H4 (cell line): ENCODE measurements around the gene MGLL. TPM values are rescaled to one million over a fixed set of nuclear protein-coding genes. Genes with fewer than 3 reads are reported as not detected.
"Not testable (repeated sequence)": the region's sequence is repeated elsewhere in the genome, so short reads cannot be mapped to it uniquely, and the experiment has no call there.

ENCODE experiments used
- DNase-seq: peaks from one replicate; pipeline ENCODE4 v3.0.0-alpha.2; 2015; ENCODE audit warnings: low spot score
- total RNA-seq: library from RNA; depleted of rRNA; stranded (reverse); fragments of >200 nt; shearing (Covaris generic); gene quantifications from 2 replicates; pipeline ENCODE4 v1.2.3, GENCODE V29; 2014; rRNA removed

MGLL gene
- total RNA-seq, 1 experiment from 2014 or later = 2.1 TPM

DNA sequence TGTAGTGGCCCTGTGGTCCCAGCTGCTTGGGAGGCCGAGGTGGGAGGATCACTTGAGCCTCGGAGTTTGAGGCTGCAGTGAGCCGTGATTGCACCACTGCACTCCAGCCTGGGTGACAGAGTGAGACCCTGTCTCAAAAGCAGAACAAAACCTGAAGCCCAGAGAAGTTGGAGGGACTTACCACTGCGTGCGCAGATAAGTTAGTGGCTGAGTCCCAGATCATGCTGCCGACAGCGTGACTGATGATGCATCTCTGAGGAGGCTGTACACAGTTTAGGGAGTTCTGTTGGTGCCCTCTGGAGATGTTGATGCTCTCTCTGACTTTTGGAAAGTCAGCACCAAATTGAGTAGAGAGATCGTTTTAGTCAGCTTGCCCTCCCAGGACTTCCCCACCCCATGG lies 165.4 kb downstream of the MGLL start:
- no peak for DNase-seq

DNA sequence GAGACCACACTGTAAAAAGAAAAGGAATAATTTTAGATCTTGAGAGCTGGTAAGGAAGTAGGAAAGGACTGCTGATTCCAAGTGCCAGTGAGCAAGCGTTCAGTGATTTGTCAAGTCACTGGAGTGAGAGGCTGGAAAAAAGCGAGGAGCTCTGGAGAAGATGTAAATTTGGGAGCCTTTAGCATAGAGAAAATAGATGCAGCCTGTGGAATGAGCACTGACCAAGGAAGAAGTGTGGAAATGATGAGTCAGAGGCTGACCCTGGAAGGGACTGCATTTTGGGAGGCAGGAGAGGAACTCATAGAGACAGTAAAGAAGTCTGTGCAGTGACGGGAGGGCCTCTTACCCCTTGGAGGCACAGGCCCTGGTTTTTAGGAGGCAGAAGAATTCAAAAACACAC lies 166.7 kb downstream of the MGLL start:
- DNase-seq = no peak

- not testable (repeated sequence) for DNase-seq
Measured at GRCh38 chr3:127654993-127655392, 167.3 kb downstream of the MGLL start.

- no peak for DNase-seq
Measured at GRCh38 chr3:127654374-127654773, 167.9 kb downstream of the MGLL start.

- DNase-seq = peak; percentile 53
Measured at GRCh38 chr3:127652246-127652995, 169.9 kb downstream of the MGLL start.

DNA sequence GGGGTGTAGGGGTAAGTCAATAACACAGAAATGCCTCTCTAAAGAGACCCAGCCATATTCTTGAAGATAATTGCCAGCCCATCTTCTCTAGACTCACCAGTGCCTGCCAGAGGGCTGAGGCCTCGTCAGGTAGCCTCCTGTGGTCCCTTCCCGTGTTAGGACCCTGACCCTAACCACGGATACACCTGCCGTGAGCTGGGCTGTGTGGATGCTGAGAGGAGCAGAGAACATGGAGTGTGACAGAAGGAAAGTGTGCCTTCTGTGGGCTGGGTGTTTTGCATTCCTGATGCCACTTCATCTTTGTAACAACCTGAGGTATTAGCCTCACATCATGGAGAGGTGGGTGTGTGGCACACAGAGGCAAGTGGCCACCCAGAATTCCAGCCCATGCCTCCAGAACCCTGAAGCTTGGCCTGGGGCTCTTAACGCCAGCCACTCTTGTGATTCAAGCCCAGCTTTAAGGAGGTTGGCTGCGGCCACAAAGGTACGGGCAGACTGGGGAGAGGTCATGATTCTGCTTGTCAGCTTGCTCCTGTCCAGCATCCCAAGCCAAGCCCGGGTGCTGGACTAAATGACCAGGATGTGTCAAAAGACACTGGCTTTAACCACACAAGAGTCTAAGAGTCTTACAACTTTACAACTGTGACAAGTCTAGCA lies 170.7 kb downstream of the MGLL start:
- DNase-seq = no peak

GRCh38 chr3:127650236-127650635 lies 172.1 kb downstream of the MGLL start:
- DNase-seq = no peak

- no peak for DNase-seq
Measured at GRCh38 chr3:127647845-127648204, 174.5 kb downstream of the MGLL start.

DNA sequence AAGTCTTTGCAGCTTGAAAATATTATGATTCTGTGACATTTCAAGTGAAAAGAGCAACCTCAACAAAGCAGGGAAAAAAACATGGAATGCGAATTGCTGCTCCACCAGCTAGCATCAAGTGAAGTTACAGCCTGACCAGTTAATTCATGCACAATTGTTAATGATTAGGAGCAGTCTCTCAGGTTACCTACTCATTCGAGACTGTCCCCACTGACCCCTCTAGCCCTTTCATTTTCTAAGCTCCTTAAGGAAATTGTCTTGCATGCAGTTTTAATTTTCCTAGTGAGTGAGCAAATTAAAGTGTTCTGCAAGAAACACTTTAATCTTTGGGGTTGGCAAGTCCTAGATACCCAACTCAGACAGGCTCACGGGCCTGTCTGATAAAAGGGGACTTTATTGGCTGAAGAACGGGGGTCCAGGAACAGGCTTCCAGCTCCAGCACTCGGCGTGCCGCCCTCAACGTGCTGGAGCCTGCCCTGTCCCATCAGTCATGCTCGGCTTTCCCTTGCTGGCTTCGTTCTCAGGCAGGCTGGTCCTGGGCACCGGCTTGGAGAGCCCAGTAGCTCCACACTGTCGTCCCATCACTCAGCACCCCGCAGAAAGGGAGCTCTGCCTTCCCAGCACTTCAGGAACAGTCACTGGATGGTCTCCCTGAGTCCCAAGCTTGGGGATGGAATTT lies 175.0 kb downstream of the MGLL start:
- no peak for DNase-seq

- no peak for DNase-seq
Measured at GRCh38 chr3:127646501-127647046, 175.7 kb downstream of the MGLL start.

GRCh38 chr3:127645371-127646015 lies 176.8 kb downstream of the MGLL start:
- no peak for DNase-seq

- DNase-seq = no peak
Measured at GRCh38 chr3:127644641-127645370, 177.5 kb downstream of the MGLL start.

DNA sequence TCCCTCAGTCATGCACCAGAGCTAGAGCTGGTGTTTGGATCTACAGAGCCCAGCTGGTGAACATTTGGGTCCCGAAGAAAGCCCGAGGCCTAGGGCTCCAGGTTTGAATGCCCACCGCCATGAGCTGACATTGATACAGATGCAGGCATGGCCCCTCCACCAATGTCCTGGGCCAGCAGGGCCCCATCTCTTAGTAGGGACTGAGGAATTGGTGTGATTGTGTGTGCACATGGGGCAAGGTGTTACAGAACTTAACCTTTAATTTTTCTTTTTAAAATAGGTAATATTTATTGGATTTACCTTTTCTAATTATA lies 182.3 kb downstream of the MGLL start:
- DNase-seq = no peak

- no peak for DNase-seq
Measured at GRCh38 chr3:127639173-127640041, 182.9 kb downstream of the MGLL start.

Other genes starting within 250 kb of the MGLL start
- gene TPRA1, start 231.8 kb downstream of the MGLL start, total RNA-seq = 42.7 and 54.0 TPM in 2 replicates
- gene MCM2, start 224.1 kb downstream of the MGLL start, total RNA-seq = 114 and 136 TPM in 2 replicates
- gene PODXL2, start 193.3 kb downstream of the MGLL start, total RNA-seq = 13.0 and 15.8 TPM in 2 replicates
- gene ABTB1, start 149.6 kb downstream of the MGLL start, total RNA-seq = 1.2 TPM in 1 of 2 replicates, not detected in the other
- gene KBTBD12, start 92.7 kb upstream of the MGLL start, total RNA-seq = not detected in 2 replicates
- gene SEC61A1, start 229.9 kb upstream of the MGLL start, total RNA-seq = 314 and 320 TPM in 2 replicates